ENCODE measurements around the gene CELSR1.

The CELSR1 gene

DNA sequence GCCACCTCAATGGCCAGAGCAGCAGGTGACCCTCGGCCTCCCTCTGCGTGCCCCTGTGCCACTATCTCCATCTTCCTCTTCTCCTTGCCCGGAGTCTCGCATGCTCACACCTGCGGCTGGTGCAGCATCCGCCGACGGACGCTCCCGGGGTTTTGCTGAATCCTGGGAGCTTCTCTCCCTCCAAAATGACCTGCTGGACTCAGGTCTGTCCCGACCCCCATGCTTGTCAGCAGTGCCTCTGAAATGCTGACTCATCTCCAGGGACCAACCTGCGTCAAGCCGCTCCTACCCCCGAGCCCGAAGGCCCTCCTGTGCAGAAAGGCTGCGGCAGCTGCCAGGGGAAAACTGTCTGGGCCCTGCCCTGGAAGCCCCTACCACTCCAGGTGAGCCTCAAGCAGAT lies 58.4 kb downstream of the CELSR1 start:
- H3K27ac ChIP-seq (ENCODE audit: poor library complexity, severe bottlenecking) = no peak overlapping the region
- no peaks in the 10 kb centered on the region; the same call in 1 of the 2 replicates for H3K36me3 ChIP-seq (ENCODE audit: low read depth)
- H3K27me3 ChIP-seq (ENCODE audit: insufficient read depth, poor library complexity, severe bottlenecking) = no peaks in the 10 kb centered on the region
- H3K4me3 ChIP-seq (ENCODE audit: severe bottlenecking) = no peak overlapping the region
- ATAC-seq (ENCODE audit: low read depth) (no peak), DNase-seq (ENCODE audit: low spot score) (no peak)
- no peaks in the 10 kb centered on the region for H3K9me3 ChIP-seq (ENCODE audit: severe bottlenecking)
- TF ChIP-seq, protein P1, sequence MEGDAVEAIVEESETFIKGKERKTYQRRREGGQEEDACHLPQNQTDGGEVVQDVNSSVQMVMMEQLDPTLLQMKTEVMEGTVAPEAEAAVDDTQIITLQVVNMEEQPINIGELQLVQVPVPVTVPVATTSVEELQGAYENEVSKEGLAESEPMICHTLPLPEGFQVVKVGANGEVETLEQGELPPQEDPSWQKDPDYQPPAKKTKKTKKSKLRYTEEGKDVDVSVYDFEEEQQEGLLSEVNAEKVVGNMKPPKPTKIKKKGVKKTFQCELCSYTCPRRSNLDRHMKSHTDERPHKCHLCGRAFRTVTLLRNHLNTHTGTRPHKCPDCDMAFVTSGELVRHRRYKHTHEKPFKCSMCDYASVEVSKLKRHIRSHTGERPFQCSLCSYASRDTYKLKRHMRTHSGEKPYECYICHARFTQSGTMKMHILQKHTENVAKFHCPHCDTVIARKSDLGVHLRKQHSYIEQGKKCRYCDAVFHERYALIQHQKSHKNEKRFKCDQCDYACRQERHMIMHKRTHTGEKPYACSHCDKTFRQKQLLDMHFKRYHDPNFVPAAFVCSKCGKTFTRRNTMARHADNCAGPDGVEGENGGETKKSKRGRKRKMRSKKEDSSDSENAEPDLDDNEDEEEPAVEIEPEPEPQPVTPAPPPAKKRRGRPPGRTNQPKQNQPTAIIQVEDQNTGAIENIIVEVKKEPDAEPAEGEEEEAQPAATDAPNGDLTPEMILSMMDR (IDR thresholded peaks at IDR 0.05; ENCODE audit: poor library complexity, severe bottlenecking) = no peak
- no peaks in the 10 kb centered on the region for H3K4me1 ChIP-seq (ENCODE audit: insufficient read depth, poor library complexity, severe bottlenecking)

DNA sequence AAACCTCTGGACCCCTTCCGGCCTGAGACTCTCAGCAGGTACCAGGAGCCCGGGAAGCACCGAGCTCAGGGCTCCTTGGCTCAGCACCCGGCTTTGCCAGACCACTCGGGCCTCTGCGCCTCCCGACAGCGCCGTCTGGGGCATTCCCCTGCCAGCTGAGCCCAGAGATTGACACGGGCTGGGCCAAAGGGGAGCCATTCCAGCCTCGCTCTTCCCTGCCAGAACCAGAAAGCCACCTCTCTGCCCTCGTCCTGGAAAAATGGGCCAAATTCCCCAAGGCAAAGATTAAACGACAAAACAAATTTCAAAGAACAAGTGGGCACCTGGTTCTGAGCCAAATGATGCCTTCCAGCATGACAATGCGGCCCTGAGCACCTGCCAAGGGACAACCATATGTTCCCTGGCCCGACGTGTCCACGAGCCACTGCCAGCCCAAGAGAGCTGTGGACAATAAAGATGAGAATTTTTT lies 59.3 kb downstream of the CELSR1 start:
- Histone ChIP-seq H3K27me3 (ENCODE audit: insufficient read depth, poor library complexity, severe bottlenecking) (no peaks in the 10 kb centered on the region), H3K27ac (ENCODE audit: poor library complexity, severe bottlenecking) (no peak overlapping the region), H3K4me3 (ENCODE audit: severe bottlenecking) (no peak overlapping the region), H3K4me1 (ENCODE audit: insufficient read depth, poor library complexity, severe bottlenecking) (no peaks in the 10 kb centered on the region), H3K9me3 (ENCODE audit: severe bottlenecking) (no peaks in the 10 kb centered on the region), H3K36me3 (ENCODE audit: low read depth) (no peaks in the 10 kb centered on the region; the same call in 1 of the 2 replicates)
- DNase-seq (ENCODE audit: low spot score) (no peak), ATAC-seq (ENCODE audit: low read depth) (no peak)
- TF ChIP-seq, protein P1 (IDR thresholded peaks at IDR 0.05; ENCODE audit: poor library complexity, severe bottlenecking) = no peak

DNA sequence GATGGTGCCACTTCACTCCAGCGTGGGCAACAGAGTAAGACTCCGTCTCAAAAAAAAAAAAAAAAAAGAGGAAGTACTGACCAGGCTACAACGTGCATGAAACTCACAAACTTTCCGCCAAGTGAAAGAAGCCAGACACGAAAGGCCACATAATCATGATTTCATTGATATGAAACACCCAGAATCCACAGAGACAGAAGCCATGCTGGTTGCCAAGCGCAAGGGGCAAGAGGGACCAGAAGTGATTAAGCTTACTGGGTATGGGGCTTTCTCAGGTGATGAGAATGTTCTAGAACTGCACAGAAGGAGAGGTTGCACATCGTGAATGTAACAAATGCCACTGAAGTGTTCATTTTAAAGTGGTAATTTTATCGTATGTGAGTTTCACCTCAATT lies 60.9 kb downstream of the CELSR1 start:
- no peaks in the 10 kb centered on the region for H3K4me1 ChIP-seq (ENCODE audit: insufficient read depth, poor library complexity, severe bottlenecking)
- ATAC-seq (ENCODE audit: low read depth) (no peak), DNase-seq (ENCODE audit: low spot score) (no peak)
- no peak overlapping the region for H3K4me3 ChIP-seq (ENCODE audit: severe bottlenecking)
- H3K9me3 ChIP-seq (ENCODE audit: severe bottlenecking) = no peaks in the 10 kb centered on the region
- no peaks in the 10 kb centered on the region; the same call in 1 of the 2 replicates for H3K36me3 ChIP-seq (ENCODE audit: low read depth)
- H3K27me3 ChIP-seq (ENCODE audit: insufficient read depth, poor library complexity, severe bottlenecking) = no peaks in the 10 kb centered on the region
- TF ChIP-seq, protein P1 (IDR thresholded peaks at IDR 0.05; ENCODE audit: poor library complexity, severe bottlenecking) = no peak
- no peak overlapping the region for H3K27ac ChIP-seq (ENCODE audit: poor library complexity, severe bottlenecking)

DNA sequence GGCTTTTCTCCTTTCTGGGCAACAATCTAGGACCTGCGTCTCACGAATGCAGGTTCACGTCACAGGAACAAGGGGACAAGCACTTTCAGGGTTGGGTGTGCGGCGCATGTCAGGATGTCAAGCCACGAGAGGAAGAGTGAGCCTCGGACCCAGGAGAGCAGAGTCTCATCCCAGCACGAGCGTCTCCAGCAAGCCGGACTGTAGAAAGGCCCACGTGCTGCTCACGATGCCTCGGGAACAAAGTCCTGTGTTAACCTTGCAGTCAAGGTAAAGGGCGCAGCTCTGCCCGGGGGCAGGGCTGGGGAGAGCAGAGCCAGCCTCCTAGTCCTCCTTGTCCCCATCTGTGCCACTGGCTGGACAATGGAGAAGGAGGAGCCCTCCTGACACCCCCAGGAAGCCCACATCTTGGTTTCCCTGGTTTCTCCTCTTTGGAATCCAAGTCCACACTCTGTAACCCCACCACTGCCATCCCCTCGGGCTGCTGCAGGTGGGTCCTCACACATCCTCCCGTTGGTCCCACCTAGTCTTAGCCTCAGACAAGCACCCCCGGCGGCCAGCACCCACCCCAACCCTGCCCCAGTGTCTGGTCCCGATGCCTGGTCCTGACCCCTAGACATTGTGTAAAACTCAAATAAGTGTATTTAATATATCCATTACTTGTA lies 63.4 kb downstream of the CELSR1 start:
- no peaks in the 10 kb centered on the region; the same call in 1 of the 2 replicates for H3K36me3 ChIP-seq (ENCODE audit: low read depth)
- H3K9me3 ChIP-seq (ENCODE audit: severe bottlenecking) = no peaks in the 10 kb centered on the region
- H3K4me3 ChIP-seq (ENCODE audit: severe bottlenecking) = no peak overlapping the region
- no peak for DNase-seq (ENCODE audit: low spot score)
- TF ChIP-seq, protein P1 (IDR thresholded peaks at IDR 0.05; ENCODE audit: poor library complexity, severe bottlenecking) = no peak
- no peak overlapping the region for H3K27ac ChIP-seq (ENCODE audit: poor library complexity, severe bottlenecking)
- no peak for ATAC-seq (ENCODE audit: low read depth)
- H3K4me1 ChIP-seq (ENCODE audit: insufficient read depth, poor library complexity, severe bottlenecking) = no peaks in the 10 kb centered on the region
- H3K27me3 ChIP-seq (ENCODE audit: insufficient read depth, poor library complexity, severe bottlenecking) = no peaks in the 10 kb centered on the region

Measured in RWPE2 (cell line).